HG03575 (cell line): Measurements from ENCODE around the gene CDC42BPG.

Source experiments
- ATAC-seq: cut with Tn5 transposase; IDR thresholded peaks from one replicate; pipeline ENCODE4 v1.9.1; 2021; ENCODE audit not compliant: unreplicated experiment, insufficient number of reproducible peaks, low FRiP score; ENCODE audit errors: extremely low read depth

Gene CDC42BPG

GRCh38 chr11:64800303-64801157, 43.9 kb downstream of the CDC42BPG start:
- no peak for ATAC-seq

GRCh38 chr11:64799623-64800302, 44.7 kb downstream of the CDC42BPG start:
- ATAC-seq: no peak

GRCh38 chr11:64799256-64799622, 45.2 kb downstream of the CDC42BPG start:
- no peak for ATAC-seq

- no peak for ATAC-seq
Observed at GRCh38 chr11:64796757-64797541, 47.5 kb downstream of the CDC42BPG start.

GRCh38 chr11:64796047-64796756, 48.3 kb downstream of the CDC42BPG start:
- ATAC-seq: no peak

GRCh38 chr11:64794526-64794925, 49.9 kb downstream of the CDC42BPG start:
- no peak for ATAC-seq

GRCh38 chr11:64793271-64794160, 50.9 kb downstream of the CDC42BPG start:
- ATAC-seq: no peak

- ATAC-seq: no peak
Observed at GRCh38 chr11:64792482-64792881, 52.0 kb downstream of the CDC42BPG start.

GRCh38 chr11:64791781-64792291, 52.6 kb downstream of the CDC42BPG start:
- ATAC-seq: no peak

- ATAC-seq: no peak
Observed at GRCh38 chr11:64790205-64791095, 54.0 kb downstream of the CDC42BPG start.

- no peak for ATAC-seq
Observed at GRCh38 chr11:64789331-64790204, 54.9 kb downstream of the CDC42BPG start.

GRCh38 chr11:64788321-64789215, 55.9 kb downstream of the CDC42BPG start:
- no peak for ATAC-seq

- ATAC-seq: no peak
Observed at GRCh38 chr11:64787526-64788320, 56.7 kb downstream of the CDC42BPG start.

GRCh38 chr11:64786308-64786707, 58.1 kb downstream of the CDC42BPG start:
- no peak for ATAC-seq
